Mesendoderm (in vitro differentiated cells): ENCODE results near the gene PSKH1.
"Not testable (repeated sequence)": the region's sequence is repeated elsewhere in the genome, so short reads cannot be mapped to it uniquely, and the experiment has no call there.

ENCODE experiments used
- DNase-seq: peaks from one replicate; pipeline ENCODE4 v3.0.0; 2013
- H2AK5ac ChIP-seq: 2 replicates; pipeline ENCODE4 v1.6.1; 2013; ENCODE audit warnings: low read length, inconsistent platforms
- H2BK120ac ChIP-seq: 2 replicates; pipeline ENCODE4 v1.6.1; 2013; ENCODE audit warnings: low read depth, mild to moderate bottlenecking, low read length, moderate library complexity, mixed read lengths
- H2BK15ac ChIP-seq: replicated peaks from 2 replicates; pipeline ENCODE4 v1.6.1; 2013; ENCODE audit warnings: low read depth, mild to moderate bottlenecking, moderate library complexity
- H2BK5ac ChIP-seq: 2 replicates; pipeline ENCODE4 v1.6.1; 2013; ENCODE audit warnings: low read length, inconsistent platforms
- H3K18ac ChIP-seq: 2 replicates; pipeline ENCODE4 v1.6.1; 2013; ENCODE audit warnings: mild to moderate bottlenecking, low read length, mixed read lengths
- H3K23ac ChIP-seq: one replicate; pipeline ENCODE4 v1.6.1; 2013; ENCODE audit warnings: low read length
- H3K27ac ChIP-seq: 2 replicates; pipeline ENCODE4 v1.5.1; 2013; ENCODE audit warnings: low read depth, mild to moderate bottlenecking, inconsistent platforms, low read length, moderate library complexity
- H3K27me3 ChIP-seq: 2 replicates; pipeline ENCODE4 v1.6.1; 2013; ENCODE audit warnings: low read length, control low read depth, mild to moderate bottlenecking, inconsistent platforms; ENCODE audit not compliant: insufficient read depth, poor library complexity
- H3K36me3 ChIP-seq: 2 replicates; pipeline ENCODE4 v1.6.1; 2013; ENCODE audit warnings: low read length, inconsistent platforms; ENCODE audit not compliant: control insufficient read depth, insufficient read depth
- H3K4ac ChIP-seq: one replicate; pipeline ENCODE4 v1.6.1; 2013; ENCODE audit warnings: low read depth, mild to moderate bottlenecking, low read length, moderate library complexity
- H3K4me1 ChIP-seq: 2 replicates; pipeline ENCODE4 v1.6.1; 2013; ENCODE audit warnings: low read depth, low read length, inconsistent platforms; ENCODE audit not compliant: control insufficient read depth
- H3K4me2 ChIP-seq: 2 replicates; pipeline ENCODE4 v1.6.1; 2013; ENCODE audit warnings: low read length
- H3K4me3 ChIP-seq: 2 replicates; pipeline ENCODE4 v1.5.1; 2013; ENCODE audit warnings: mild to moderate bottlenecking, low read length
- H3K56ac ChIP-seq: one replicate; pipeline ENCODE4 v1.6.1; 2013; ENCODE audit warnings: low read length
- H3K79me1 ChIP-seq: 2 replicates; pipeline ENCODE4 v1.6.1; 2013; ENCODE audit warnings: low read length, inconsistent platforms
- H3K79me2 ChIP-seq: 2 replicates; pipeline ENCODE4 v1.6.1; 2013; ENCODE audit warnings: mild to moderate bottlenecking, low read length; ENCODE audit not compliant: control insufficient read depth, insufficient read depth
- H3K9ac ChIP-seq: 2 replicates; pipeline ENCODE4 v1.6.1; 2013; ENCODE audit warnings: low read length, inconsistent platforms
- H4K5ac ChIP-seq: one replicate; pipeline ENCODE4 v1.6.1; 2013; ENCODE audit warnings: low read length
- H4K8ac ChIP-seq: one replicate; pipeline ENCODE4 v1.6.1; 2013; ENCODE audit warnings: low read depth, mild to moderate bottlenecking, control low read depth, low read length, moderate library complexity
- WGBS: extraction: QIAGEN DNeasy Blood & Tissue Kit; methylation state at CpG from one replicate; pipeline ENCODE4 v1.1.7; 2013; ENCODE audit warnings: low lambda C conversion rate, missing lambda C conversion rate; ENCODE audit not compliant: insufficient coverage; ENCODE audit errors: extremely low coverage; 5-methylcytosine and 5-hydroxymethylcytosine counted together

PSKH1 gene

DNA sequence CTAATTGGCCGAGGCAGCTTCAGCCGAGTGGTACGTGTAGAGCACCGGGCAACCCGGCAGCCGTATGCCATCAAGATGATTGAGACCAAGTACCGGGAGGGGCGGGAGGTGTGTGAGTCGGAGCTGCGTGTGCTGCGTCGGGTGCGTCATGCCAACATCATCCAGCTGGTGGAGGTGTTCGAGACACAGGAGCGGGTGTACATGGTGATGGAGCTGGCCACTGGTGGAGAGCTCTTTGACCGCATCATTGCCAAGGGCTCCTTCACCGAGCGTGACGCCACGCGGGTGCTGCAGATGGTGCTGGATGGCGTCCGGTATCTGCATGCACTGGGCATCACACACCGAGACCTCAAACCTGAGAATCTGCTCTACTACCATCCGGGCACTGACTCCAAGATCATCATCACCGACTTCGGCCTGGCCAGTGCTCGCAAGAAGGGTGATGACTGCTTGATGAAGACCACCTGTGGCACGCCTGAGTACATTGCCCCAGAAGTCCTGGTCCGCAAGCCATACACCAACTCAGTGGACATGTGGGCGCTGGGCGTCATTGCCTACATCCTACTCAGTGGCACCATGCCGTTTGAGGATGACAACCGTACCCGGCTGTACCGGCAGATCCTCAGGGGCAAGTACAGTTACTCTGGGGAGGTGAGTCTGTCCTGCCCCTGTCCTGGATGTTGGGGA is 16.1 kb downstream of the PSKH1 start:
- H3K36me3 ChIP-seq, result peaks cover 5% of the 10 kb centered on the region
- H3K9ac ChIP-seq, result no peak overlapping the region
- no peak overlapping the region for H3K4me3 ChIP-seq
- H3K79me2 ChIP-seq, result no peaks in the 10 kb centered on the region
- no peak overlapping the region for H2BK15ac ChIP-seq
- WGBS, result no CpG with 5 or more reads among the region's 36 CpGs
- H3K4ac ChIP-seq, result no peak overlapping the region
- H3K23ac ChIP-seq, result no peak overlapping the region
- H2BK5ac ChIP-seq, result no peak overlapping the region
- H3K4me1 ChIP-seq, result no peaks in the 10 kb centered on the region
- H2AK5ac ChIP-seq, result no peak overlapping the region
- no peak overlapping the region for H3K18ac ChIP-seq
- no peaks in the 10 kb centered on the region for H3K27me3 ChIP-seq
- no peak overlapping the region for H4K5ac ChIP-seq
- DNase-seq, result no peak
- H3K4me2 ChIP-seq, result no peak overlapping the region
- H3K56ac ChIP-seq, result no peak overlapping the region
- no peak overlapping the region for H4K8ac ChIP-seq
- no peak overlapping the region for H3K27ac ChIP-seq
- H3K79me1 ChIP-seq, result peaks cover 2% of the 10 kb centered on the region
- H2BK120ac ChIP-seq, result no peak overlapping the region

- Histone ChIP-seq H3K56ac (no peak overlapping the region), H3K4ac (no peak overlapping the region), H3K27ac (no peak overlapping the region), H3K23ac (no peak overlapping the region), H4K5ac (no peak overlapping the region), H3K18ac (no peak overlapping the region), H3K27me3 (no peaks in the 10 kb centered on the region), H2AK5ac (no peak overlapping the region), H4K8ac (no peak overlapping the region), H2BK5ac (no peak overlapping the region), H3K79me1 (peaks cover 2% of the 10 kb centered on the region), H2BK120ac (no peak overlapping the region), H3K36me3 (peaks cover 5% of the 10 kb centered on the region), H2BK15ac (no peak overlapping the region), H3K4me3 (no peak overlapping the region), H3K9ac (no peak overlapping the region), H3K4me2 (no peak overlapping the region), H3K79me2 (no peaks in the 10 kb centered on the region), H3K4me1 (peaks cover 6% of the 10 kb centered on the region)
- no CpG with 5 or more reads among the region's 2 CpGs for WGBS
- DNase-seq, result no peak
These were observed 17.1 kb downstream of the PSKH1 start for GRCh38 chr16:67910158-67910557.

- Histone ChIP-seq H3K36me3 (no peaks in the 10 kb centered on the region), H3K27me3 (no peaks in the 10 kb centered on the region), H3K4ac (peak overlapping the region; percentile 84), H3K9ac (peak overlapping the region; percentile 52), H3K79me2 (peaks cover 5% of the 10 kb centered on the region), H3K56ac (peak overlapping the region; percentile 88), H2BK15ac (no peak overlapping the region), H4K5ac (peak overlapping the region; percentile 85), H3K4me1 (peaks cover 21% of the 10 kb centered on the region), H2BK5ac (peak overlapping the region; percentile 99), H3K4me3 (no peak overlapping the region), H2BK120ac (peak overlapping the region; percentile 8), H2AK5ac (peak overlapping the region; percentile 100), H3K27ac (peak overlapping the region; percentile 84), H3K23ac (peak overlapping the region; percentile 59), H3K79me1 (peaks cover 14% of the 10 kb centered on the region), H3K4me2 (peak overlapping the region; percentile 6), H3K18ac (peak overlapping the region; percentile 12), H4K8ac (no peak overlapping the region)
- DNase-seq, result peak; percentile 94
- no CpG with 5 or more reads among the region's 7 CpGs for WGBS
These were observed 21.9 kb downstream of the PSKH1 start for GRCh38 chr16:67914758-67915495.

DNA sequence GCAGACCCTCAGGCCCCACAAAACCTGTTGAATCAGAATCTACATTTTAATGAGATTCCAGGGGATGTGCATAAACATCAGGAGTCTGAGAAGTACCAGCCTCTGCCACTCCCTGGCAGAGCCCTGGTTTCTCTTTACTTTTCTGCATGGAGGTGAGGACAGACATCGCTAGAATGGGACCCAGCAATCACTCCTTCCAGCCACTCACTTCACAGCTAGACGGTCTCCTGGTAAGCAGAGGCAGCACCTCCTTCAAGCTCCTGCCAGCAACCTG is 22.4 kb downstream of the PSKH1 start:
- DNase-seq, H3K36me3 ChIP-seq, H3K27me3 ChIP-seq, H3K4me3 ChIP-seq, H2BK120ac ChIP-seq, H3K4me2 ChIP-seq, H3K79me2 ChIP-seq, H3K9ac ChIP-seq, H2AK5ac ChIP-seq, H3K18ac ChIP-seq, H3K23ac ChIP-seq, H4K5ac ChIP-seq, H2BK15ac ChIP-seq, H4K8ac ChIP-seq, H3K4ac ChIP-seq: not testable (repeated sequence)
- Histone ChIP-seq H3K79me1 (peaks cover 15% of the 10 kb centered on the region), H3K4me1 (peaks cover 21% of the 10 kb centered on the region), H3K56ac (peak overlapping the region; percentile 59), H3K27ac (peak overlapping the region; percentile 72), H2BK5ac (peak overlapping the region; percentile 88)
- WGBS, result no CpG with 5 or more reads among the region's 2 CpGs

DNA sequence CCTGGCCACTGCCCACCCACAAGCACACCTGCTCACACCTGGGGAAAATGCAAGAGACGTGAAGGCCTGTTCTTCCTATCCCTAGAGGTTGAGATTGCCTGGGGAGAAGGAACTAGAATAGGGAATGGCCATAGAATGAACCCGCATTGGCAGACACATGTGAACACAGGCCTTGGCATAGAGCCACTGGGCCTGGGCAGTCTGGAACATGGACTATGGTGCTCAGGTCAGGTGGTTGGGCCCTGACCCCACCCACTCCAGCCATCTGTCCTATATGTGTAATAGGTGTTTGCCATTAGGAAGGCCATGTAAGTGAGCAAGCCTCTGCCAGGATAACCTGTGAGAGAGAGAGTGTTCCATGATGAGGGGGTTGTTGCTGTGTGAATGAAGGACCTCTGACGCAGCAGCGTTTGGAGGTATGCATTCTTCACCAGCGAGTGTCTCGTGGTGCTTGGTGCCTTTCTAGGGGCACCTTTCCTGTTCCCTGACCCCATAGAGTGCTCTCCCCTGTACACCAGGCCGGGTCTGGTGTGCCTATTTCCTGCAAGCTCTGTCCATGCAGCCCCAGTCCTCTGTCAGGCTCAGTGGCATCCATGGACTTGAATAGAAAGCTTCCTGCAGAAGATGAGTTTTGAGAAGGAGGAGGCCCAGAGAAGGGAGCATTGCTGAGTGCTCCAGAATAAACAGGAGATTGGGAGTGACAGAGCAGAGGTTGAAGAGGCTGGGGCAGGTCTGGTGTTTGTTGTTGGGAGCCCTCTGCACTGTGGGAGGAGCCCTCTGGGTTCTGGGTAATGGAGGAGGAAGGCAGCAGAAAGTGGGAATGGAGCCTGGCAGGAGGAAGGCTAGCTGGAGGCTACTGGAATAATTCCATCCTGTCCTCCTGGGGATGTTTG is 23.0 kb downstream of the PSKH1 start:
- Histone ChIP-seq H3K79me1 (peaks cover 17% of the 10 kb centered on the region), H2BK5ac (peak overlapping the region; percentile 88), H3K4me2 (no peak overlapping the region), H3K27ac (peak overlapping the region; percentile 72), H2BK15ac (no peak overlapping the region), H3K18ac (peak overlapping the region; percentile 22), H2AK5ac (peak overlapping the region; percentile 90), H3K56ac (peak overlapping the region; percentile 59), H4K8ac (no peak overlapping the region), H4K5ac (no peak overlapping the region), H3K9ac (peak overlapping the region; percentile 10), H3K4me1 (peaks cover 21% of the 10 kb centered on the region), H3K4me3 (no peak overlapping the region), H3K23ac (peak overlapping the region; percentile 16), H3K79me2 (peaks cover 7% of the 10 kb centered on the region), H3K36me3 (no peaks in the 10 kb centered on the region), H3K4ac (peak overlapping the region; percentile 6), H3K27me3 (no peaks in the 10 kb centered on the region), H2BK120ac (peak overlapping the region; percentile 9)
- WGBS, result no CpG with 5 or more reads among the region's 7 CpGs
- peak; percentile 27 for DNase-seq
